Measurements from ENCODE around the gene BCKDHB.

BCKDHB gene

DNA sequence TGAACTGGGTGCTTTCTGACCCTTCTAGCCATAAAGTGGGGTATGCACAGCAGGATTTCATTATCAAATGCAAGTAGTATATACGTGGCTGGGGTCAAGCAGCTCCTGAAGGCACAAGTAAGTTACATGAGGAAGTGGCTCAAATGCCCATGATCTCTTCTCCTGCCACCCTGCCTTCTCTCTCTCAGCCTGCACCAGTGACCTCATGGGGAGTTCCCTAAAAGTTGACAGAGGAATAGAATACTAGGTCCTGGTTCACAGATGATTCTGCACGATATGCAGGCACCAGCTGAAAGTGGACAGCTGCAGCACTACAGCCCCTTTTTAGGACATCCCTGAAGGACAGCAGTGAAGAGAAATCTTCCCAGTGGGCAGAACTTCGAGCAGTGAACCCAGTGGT, 282.0 kb downstream of the BCKDHB start:
- in situ Hi-C loops (cut with MboI; ENCODE audit: low pct_unique_long_range_greater_than_20kb, low sequenced_read_pairs, unreplicated experiment), result no loop called here
- no peak for DNase-seq (ENCODE audit: low spot score)
- TF ChIP-seq, protein P1, sequence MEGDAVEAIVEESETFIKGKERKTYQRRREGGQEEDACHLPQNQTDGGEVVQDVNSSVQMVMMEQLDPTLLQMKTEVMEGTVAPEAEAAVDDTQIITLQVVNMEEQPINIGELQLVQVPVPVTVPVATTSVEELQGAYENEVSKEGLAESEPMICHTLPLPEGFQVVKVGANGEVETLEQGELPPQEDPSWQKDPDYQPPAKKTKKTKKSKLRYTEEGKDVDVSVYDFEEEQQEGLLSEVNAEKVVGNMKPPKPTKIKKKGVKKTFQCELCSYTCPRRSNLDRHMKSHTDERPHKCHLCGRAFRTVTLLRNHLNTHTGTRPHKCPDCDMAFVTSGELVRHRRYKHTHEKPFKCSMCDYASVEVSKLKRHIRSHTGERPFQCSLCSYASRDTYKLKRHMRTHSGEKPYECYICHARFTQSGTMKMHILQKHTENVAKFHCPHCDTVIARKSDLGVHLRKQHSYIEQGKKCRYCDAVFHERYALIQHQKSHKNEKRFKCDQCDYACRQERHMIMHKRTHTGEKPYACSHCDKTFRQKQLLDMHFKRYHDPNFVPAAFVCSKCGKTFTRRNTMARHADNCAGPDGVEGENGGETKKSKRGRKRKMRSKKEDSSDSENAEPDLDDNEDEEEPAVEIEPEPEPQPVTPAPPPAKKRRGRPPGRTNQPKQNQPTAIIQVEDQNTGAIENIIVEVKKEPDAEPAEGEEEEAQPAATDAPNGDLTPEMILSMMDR (IDR thresholded peaks at IDR 0.05; ENCODE audit: extremely low read depth, insufficient read depth, missing control alignments), result no peak

All from GM13977 (cell line).